ENCODE data around the gene SMPDL3B.

SMPDL3B gene

GRCh38 chr1:27940870-27941560 lies 6.2 kb downstream of the SMPDL3B start:
- in situ Hi-C loops (cut with MboI; ENCODE audit: low sequenced_read_pairs): no loop called here

DNA sequence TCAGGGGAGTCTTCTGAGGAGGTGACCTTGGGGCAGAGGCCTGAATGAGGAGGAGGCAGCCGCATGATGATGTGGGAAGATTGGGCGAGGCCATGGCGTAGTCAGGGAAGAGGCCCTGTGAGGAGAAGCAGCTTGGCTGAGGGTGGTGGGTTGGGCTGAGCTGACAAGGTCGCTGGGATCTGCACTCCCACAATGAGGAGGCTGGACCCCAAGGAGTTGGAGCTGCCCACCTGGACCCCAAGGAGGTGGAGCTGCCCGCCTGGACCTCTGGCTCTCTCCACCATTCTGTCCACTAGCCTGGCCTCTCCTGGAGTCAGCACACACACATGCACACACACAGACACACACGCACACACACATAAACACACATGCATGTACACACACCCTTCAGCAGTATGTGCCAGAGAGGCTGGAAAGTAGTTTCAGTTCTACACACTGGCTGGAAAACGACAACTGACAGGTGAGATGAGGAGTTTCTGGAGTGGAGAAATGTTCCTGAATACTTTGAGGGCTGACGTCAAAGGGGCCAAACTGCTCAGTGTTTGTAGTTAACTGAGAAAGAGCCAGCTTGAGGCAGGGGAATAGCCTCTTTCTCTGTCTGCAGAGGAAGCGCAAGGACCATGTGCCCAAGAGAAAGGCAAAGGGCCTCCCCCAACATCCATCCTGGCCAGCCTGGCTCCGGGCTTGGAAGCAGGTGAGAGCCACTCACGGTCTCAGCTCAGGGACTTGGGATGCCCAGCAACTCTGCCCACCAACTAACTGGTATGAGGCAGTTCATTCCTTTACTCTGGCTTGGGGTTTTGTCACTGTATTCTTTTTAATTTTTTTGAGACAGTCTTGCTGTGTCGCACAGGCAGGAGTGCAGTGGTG lies 7.1 kb downstream of the SMPDL3B start:
- in situ Hi-C loops (cut with MboI; ENCODE audit: low sequenced_read_pairs): no loop called here

DNA sequence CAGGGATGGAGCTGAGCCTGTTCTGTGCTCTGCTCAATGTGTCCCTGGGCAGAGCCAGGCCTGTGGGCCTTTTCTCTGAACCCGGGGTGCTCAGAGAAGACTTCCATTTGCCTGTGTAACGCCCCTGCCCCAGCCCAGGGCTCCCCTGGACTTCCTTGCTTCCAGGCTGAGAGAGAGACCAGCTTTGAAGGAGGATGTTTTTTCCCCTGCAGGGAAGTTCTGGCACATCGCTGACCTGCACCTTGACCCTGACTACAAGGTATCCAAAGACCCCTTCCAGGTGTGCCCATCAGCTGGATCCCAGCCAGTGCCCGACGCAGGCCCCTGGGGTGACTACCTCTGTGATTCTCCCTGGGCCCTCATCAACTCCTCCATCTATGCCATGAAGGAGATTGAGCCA lies 10.2 kb downstream of the SMPDL3B start:
- in situ Hi-C loops (cut with MboI; ENCODE audit: low sequenced_read_pairs): no loop called here

DNA sequence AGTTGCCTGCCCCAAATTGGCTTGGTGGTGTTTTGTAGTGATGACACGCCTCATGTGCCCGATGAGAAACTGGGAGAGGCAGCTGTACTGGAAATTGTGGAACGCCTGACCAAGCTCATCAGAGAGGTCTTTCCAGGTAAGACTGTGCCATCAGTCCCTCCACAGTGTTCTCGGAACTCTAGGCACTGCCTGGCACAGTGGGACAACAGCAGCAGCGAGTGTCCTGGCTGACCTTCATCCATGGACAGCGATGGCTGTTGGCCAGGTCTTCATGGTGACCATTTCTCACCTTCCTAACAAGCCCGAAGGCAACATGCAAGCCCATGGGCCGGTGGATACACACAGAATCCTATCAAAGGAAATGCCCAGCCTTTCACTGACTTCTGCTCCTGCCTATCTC lies 14.2 kb downstream of the SMPDL3B start:
- in situ Hi-C loops (cut with MboI; ENCODE audit: low sequenced_read_pairs): no loop called here

- in situ Hi-C loops (cut with MboI; ENCODE audit: low sequenced_read_pairs): loop anchor here (10.0 kb wide), 1 partner anchor 97 kb away; no protein-coding TSS in a partner anchor
These were observed 16.6 kb downstream of the SMPDL3B start for GRCh38 chr1:27951396-27951795.

GRCh38 chr1:27952147-27952546 lies 17.3 kb downstream of the SMPDL3B start:
- in situ Hi-C loops (cut with MboI; ENCODE audit: low sequenced_read_pairs): loop anchor here (10.0 kb wide), 1 partner anchor 97 kb away; no protein-coding TSS in a partner anchor

DNA sequence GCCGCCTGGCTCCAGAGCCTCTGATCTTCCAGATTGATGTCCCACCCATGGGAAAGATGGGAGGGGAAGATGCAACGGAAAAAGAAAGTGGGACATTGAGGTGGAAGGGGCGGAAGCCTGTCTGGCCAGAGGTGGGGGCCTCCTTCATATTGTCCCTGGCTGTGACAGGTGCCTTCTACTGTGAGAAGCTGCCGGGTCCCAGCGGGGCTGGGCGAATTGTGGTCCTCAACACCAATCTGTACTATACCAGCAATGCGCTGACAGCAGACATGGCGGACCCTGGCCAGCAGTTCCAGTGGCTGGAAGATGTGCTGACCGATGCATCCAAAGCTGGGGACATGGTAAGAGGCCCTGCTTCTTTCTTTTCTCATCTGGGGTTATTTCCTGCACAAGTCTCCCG lies 19.4 kb downstream of the SMPDL3B start:
- in situ Hi-C loops (cut with MboI; ENCODE audit: low sequenced_read_pairs): loop anchor here (10.0 kb wide), 1 partner anchor 99 kb away; no protein-coding TSS in a partner anchor

- in situ Hi-C loops (cut with MboI; ENCODE audit: low sequenced_read_pairs): loop anchor here (10.0 kb wide), 1 partner anchor 100 kb away; no protein-coding TSS in a partner anchor
These were observed 20.3 kb downstream of the SMPDL3B start for GRCh38 chr1:27955076-27955475.

DNA sequence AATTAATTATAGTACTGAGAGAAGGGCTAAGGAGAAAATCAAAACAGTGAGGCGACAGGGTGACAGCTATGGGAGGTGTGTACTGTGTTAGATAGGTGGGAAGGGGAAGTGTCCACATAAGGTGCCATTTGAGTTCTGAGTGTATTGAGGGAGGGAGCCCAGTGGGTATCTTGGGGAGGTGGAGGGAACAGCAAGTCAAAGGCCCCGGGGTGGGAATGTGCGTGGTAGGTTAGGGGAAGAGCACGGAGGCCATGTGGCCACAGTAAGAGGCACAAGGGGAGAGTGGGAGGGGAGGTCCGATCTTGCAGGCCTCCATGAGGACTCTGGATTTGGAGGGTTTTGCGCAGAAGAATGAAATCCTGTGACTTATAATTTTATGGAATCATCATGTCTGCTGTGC lies 22.0 kb downstream of the SMPDL3B start:
- in situ Hi-C loops (cut with MboI; ENCODE audit: low sequenced_read_pairs): loop anchor here (10.0 kb wide), 1 partner anchor 102 kb away; no protein-coding TSS in a partner anchor

DNA sequence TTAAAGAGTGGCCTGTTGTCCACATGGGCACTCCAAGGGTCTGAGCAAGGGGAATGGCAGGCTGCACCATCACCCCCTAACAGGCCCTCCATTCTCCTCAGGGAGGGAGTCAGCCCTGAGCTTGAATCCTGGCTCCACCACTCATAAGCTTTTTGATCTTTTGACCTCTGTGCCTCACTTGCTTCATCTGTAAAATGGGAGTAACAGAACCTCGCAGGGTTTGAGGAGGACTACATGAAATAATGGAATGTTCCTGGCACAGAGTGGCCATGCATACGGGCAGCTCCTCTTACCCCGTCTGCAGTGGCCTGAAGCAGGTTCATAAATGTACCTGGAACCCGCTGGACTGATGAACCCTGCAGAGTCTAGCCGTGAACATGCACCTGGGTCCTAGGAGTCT lies 22.9 kb downstream of the SMPDL3B start:
- in situ Hi-C loops (cut with MboI; ENCODE audit: low sequenced_read_pairs): loop anchor here (10.0 kb wide), 1 partner anchor 103 kb away; no protein-coding TSS in a partner anchor

- in situ Hi-C loops (cut with MboI; ENCODE audit: low sequenced_read_pairs): loop anchor here (10.0 kb wide), 1 partner anchor 104 kb away; no protein-coding TSS in a partner anchor
These were observed 23.7 kb downstream of the SMPDL3B start for GRCh38 chr1:27958513-27958912.

DNA sequence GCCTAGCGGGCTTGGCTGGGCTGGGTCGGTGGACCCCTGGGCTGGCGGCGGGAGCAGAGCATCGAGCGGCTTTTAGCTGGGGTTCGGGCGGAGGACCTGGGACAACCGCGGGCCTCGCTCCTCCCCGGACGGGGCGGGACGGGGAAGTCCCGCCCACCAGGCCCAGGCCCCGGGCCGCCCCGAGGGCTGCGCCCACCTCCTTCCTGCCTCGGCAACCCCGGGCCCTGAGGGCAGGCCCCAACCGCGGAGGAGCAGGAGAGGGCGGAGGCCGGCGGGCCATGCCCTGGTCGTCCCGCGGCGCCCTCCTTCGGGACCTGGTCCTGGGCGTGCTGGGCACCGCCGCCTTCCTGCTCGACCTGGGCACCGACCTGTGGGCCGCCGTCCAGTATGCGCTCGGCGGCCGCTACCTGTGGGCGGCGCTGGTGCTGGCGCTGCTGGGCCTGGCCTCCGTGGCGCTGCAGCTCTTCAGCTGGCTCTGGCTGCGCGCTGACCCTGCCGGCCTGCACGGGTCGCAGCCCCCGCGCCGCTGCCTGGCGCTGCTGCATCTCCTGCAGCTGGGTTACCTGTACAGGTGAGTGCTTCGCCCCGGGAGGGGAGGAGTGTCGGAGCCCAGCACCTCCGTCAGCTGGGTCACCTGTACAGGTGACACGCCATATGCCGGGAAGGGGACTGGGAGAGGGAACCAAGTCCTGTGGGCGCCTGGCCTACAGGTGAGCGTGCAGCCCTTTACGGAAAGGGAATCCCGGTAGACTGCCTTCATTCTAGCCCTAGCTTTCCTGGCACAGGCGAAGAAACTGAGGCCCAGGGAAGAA lies 25.2 kb downstream of the SMPDL3B start, which contains the start of gene XKR8:
Gene XKR8 (plus strand): TSS at position 182 of the 812 bp plus-strand sequence. CDS start 97 bp downstream, at position 279.
- in situ Hi-C loops (cut with MboI; ENCODE audit: low sequenced_read_pairs): loop anchor here (10.0 kb wide), 1 partner anchor 105 kb away; no protein-coding TSS in a partner anchor

- in situ Hi-C loops (cut with MboI; ENCODE audit: low sequenced_read_pairs): no loop called here
These were observed 26.2 kb downstream of the SMPDL3B start for GRCh38 chr1:27960762-27961645.

GRCh38 chr1:27961646-27962221 lies 26.9 kb downstream of the SMPDL3B start:
- in situ Hi-C loops (cut with MboI; ENCODE audit: low sequenced_read_pairs): no loop called here

DNA sequence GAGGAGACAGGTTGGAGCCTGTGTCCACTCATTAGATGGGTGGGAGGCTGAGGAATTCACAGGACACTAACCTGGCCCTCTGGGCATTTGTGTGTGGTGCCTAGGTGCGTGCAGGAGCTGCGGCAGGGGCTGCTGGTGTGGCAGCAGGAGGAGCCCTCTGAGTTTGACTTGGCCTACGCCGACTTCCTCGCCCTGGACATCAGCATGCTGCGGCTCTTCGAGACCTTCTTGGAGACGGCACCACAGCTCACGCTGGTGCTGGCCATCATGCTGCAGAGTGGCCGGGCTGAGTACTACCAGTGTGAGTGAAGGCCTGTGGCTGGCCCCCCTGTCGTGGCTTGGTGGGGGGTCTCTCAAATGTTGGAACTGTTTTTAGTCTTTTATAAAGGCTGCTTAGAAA lies 28.6 kb downstream of the SMPDL3B start:
- in situ Hi-C loops (cut with MboI; ENCODE audit: low sequenced_read_pairs): no loop called here

DNA sequence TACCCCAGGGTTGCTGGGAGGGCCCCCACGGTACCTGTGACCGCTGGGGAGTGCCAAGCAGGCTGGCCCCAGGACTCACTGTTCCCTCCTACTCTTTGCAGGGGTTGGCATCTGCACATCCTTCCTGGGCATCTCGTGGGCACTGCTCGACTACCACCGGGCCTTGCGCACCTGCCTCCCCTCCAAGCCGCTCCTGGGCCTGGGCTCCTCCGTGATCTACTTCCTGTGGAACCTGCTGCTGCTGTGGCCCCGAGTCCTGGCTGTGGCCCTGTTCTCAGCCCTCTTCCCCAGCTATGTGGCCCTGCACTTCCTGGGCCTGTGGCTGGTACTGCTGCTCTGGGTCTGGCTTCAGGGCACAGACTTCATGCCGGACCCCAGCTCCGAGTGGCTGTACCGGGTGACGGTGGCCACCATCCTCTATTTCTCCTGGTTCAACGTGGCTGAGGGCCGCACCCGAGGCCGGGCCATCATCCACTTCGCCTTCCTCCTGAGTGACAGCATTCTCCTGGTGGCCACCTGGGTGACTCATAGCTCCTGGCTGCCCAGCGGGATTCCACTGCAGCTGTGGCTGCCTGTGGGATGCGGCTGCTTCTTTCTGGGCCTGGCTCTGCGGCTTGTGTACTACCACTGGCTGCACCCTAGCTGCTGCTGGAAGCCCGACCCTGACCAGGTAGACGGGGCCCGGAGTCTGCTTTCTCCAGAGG lies 31.8 kb downstream of the SMPDL3B start:
- in situ Hi-C loops (cut with MboI; ENCODE audit: low sequenced_read_pairs): no loop called here

GRCh38 chr1:27967106-27967883 lies 32.5 kb downstream of the SMPDL3B start:
- in situ Hi-C loops (cut with MboI; ENCODE audit: low sequenced_read_pairs): no loop called here
